HepG2 (cell line): ENCODE results near the gene CSAG3. TPM values are rescaled to one million over a fixed set of nuclear protein-coding genes. Genes with fewer than 3 reads are reported as not detected.

ENCODE experiments used
- ATAC-seq: fragments of 200-7000 bp; cut with Tn5 transposase; 3 replicates; pipeline ENCODE4 v1.9.1; 2020; ENCODE audit warnings: mild to moderate bottlenecking, moderate library complexity
- BruUV-seq: library from RNA; stranded (reverse); fragments of 400-500 nt; replicated peaks from 2 replicates; lab custom pipeline; 2021; lab: Mats Ljungman, UMichigan
- CTCF ChIA-PET: fragments of 300-600 bp; formaldehyde crosslinking; extraction: SDS; loops from one replicate; lab custom pipeline; 2021; ENCODE audit warnings: low total read pairs, inconsistent platforms, low intra/inter-chr PET ratio; lab: Yijun Ruan, JAX
- POLR2A ChIA-PET: fragments of 350-600 bp; sonication (Branson Sonifier 250); formaldehyde crosslinking; loops from one replicate; lab custom pipeline; 2020; ENCODE audit warnings: antibody characterized with exemption, inconsistent platforms; lab: Yijun Ruan, JAX
- DNase-seq: peaks from one replicate; pipeline ENCODE4 v3.0.0-alpha.2; 2015; ENCODE audit warnings: low spot score
- FAIRE-seq: peaks from 3 replicates; lab custom pipeline; 2011; peaks lifted over from hg19 to GRCh38; lab: Jason Lieb, UNC
- H2AFZ ChIP-seq: one replicate; pipeline ENCODE4 v1.6.1; 2011; ENCODE audit warnings: low read length, inconsistent platforms
- H3K27ac ChIP-seq: fragments of 300-600 bp; 3 replicates; pipeline ENCODE4 v1.8.0; 2011; ENCODE audit warnings: mixed run types, mild to moderate bottlenecking, mixed read lengths, low read length, inconsistent platforms; ENCODE audit not compliant: insufficient read depth; ENCODE audit errors: extremely low read length
- H3K27me3 ChIP-seq, 2 experiments: fragments of 200-600 bp in 1 of 2; 2 replicates in 1 of 2; 3 replicates in 1 of 2; pipeline versions ENCODE4 v1.6.0 to v1.8.0; 2011; ENCODE audit warnings: low read length in 2 of 2, mild to moderate bottlenecking in 2 of 2, moderate library complexity in 2 of 2, inconsistent platforms in 1 of 2; ENCODE audit not compliant: insufficient read depth in 2 of 2, control insufficient read depth in 1 of 2
- H3K36me3 ChIP-seq, 2 experiments: fragments of 200-600 bp in 1 of 2; replicated peaks in 1 of 2; 2 replicates in 1 of 2; 3 replicates in 1 of 2; pipeline versions ENCODE4 v1.5.1 to v1.8.0; 2011; ENCODE audit warnings: low read length in 2 of 2, inconsistent platforms in 1 of 2; ENCODE audit not compliant: insufficient read depth in 2 of 2, control insufficient read depth in 1 of 2
- H3K4me1 ChIP-seq: 2 replicates; pipeline ENCODE4 v1.5.1; 2012; ENCODE audit warnings: low read length, inconsistent platforms; ENCODE audit not compliant: insufficient read depth
- H3K4me2 ChIP-seq: 2 replicates; pipeline ENCODE4 v1.6.0; 2011; ENCODE audit warnings: low read depth, low read length, inconsistent platforms
- H3K4me3 ChIP-seq, 3 experiments: fragments of 200-600 bp in 1 of 3; sonication (generic), shearing (Covaris generic) in 1 of 3; replicated peaks in 1 of 3; 2 replicates each; pipeline ENCODE4 v1.5.1; 2011 to 2016; ENCODE audit warnings: low read length in 3 of 3, inconsistent platforms in 2 of 3, low read depth in 2 of 3, mild to moderate bottlenecking in 2 of 3, control low read depth in 1 of 3, mixed read lengths in 1 of 3; ENCODE audit not compliant: insufficient read depth in 1 of 3
- H3K79me2 ChIP-seq: one replicate; pipeline ENCODE4 v1.6.1; 2011; ENCODE audit warnings: low read length, inconsistent platforms; ENCODE audit not compliant: insufficient read depth
- H3K9ac ChIP-seq: 2 replicates; pipeline ENCODE4 v1.6.0; 2011; ENCODE audit warnings: mild to moderate bottlenecking, low read depth, low read length, inconsistent platforms; ENCODE audit not compliant: insufficient read depth
- H3K9me3 ChIP-seq: 2 replicates; pipeline ENCODE4 v1.5.1; 2012; ENCODE audit warnings: mild to moderate bottlenecking, low read length
- H4K20me1 ChIP-seq: 2 replicates; pipeline ENCODE4 v1.6.0; 2011; ENCODE audit warnings: inconsistent platforms, mild to moderate bottlenecking, low read length, moderate library complexity; ENCODE audit not compliant: insufficient read depth
- TBX3 ChIP-seq: fragments of 450-650 bp; IDR thresholded peaks from 2 replicates; pipeline ENCODE4 v1.6.1; 2017; ENCODE audit warnings: antibody characterized with exemption, mild to moderate bottlenecking, inconsistent platforms, borderline replicate concordance
- ZMYM2 ChIP-seq: sonication (generic); formaldehyde crosslinking; IDR thresholded peaks from 2 replicates; pipeline ENCODE4 v1.8.0; 2022; ENCODE audit warnings: mild to moderate bottlenecking, missing genetic modification reagents
- ZSCAN25 ChIP-seq: sonication (generic); formaldehyde crosslinking; IDR thresholded peaks from 2 replicates; pipeline ENCODE4 v1.8.0; 2022; ENCODE audit warnings: mild to moderate bottlenecking, missing genetic modification reagents
- whole genome bisulfite sequencing: methylation state at CpG from one replicate; pipeline ENCODE4 v1.1.6; 2017; ENCODE audit warnings: low lambda C conversion rate; 5-methylcytosine and 5-hydroxymethylcytosine counted together
- in situ Hi-C: cut with HindIII; loops from 2 replicates; pipeline ENCODE4 v1.10.0; 2017; ENCODE audit warnings: low pct_unique_long_range_greater_than_20kb; ENCODE audit not compliant: extremely low pct_ligation_motif_present
- intact Hi-C: fragments of 100-400 bp; cut with micrococcal nuclease; formaldehyde crosslinking; loops from one replicate; pipeline ENCODE4 v1.10.0; 2022; ENCODE audit not compliant: unreplicated experiment
- polyA plus RNA-seq, 8 experiments: library from polyadenylated mRNA; depleted of rRNA in 3 of 8; stranded (reverse) in 7 of 8; unstranded in 1 of 8; fragments of >200 nt; fragmentation: Illumina TruSeq in 4 of 8; extraction: Trizol in 4 of 8; gene quantifications; 2 replicates each; pipeline versions ENCODE4 v1.2.1 to v1.2.3, GENCODE V29; 2011 to 2016; ENCODE audit warnings: low read depth in 4 of 8, missing spikeins in 1 of 8, mixed read lengths in 1 of 8; ENCODE audit not compliant: insufficient read depth in 1 of 8
- total RNA-seq, 5 experiments: library from RNA; depleted of rRNA; stranded (reverse); fragments of >200 nt; fragmentation: Illumina TruSeq; extraction: Trizol; gene quantifications; 2 replicates each; pipeline ENCODE4 v1.2.3, GENCODE V29; 2016; ENCODE audit warnings: low read depth in 1 of 5
- TF ChIP-seq, protein P1 (sequence below): sonication (generic); formaldehyde crosslinking; IDR thresholded peaks from 2 replicates; pipeline ENCODE4 v1.8.1; 2023; ENCODE audit warnings: missing genetic modification reagents, mild to moderate bottlenecking, borderline replicate concordance
- TF ChIP-seq, protein P2 (sequence below): IDR thresholded peaks from 2 replicates; pipeline ENCODE4 v1.6.1; 2016; ENCODE audit warnings: missing biosample characterization, missing genetic modification reagents, low read depth
- TF ChIP-seq, protein P3 (sequence below): sonication (generic); formaldehyde crosslinking; conservative IDR thresholded peaks from 2 replicates; pipeline ENCODE4 v1.4.0; 2020; ENCODE audit warnings: missing genetic modification reagents
- TF ChIP-seq, protein P4 (sequence below): sonication (generic); formaldehyde crosslinking; IDR thresholded peaks from one replicate; pipeline ENCODE4 v1.5.1; 2020; ENCODE audit warnings: mild to moderate bottlenecking, missing genetic modification reagents; ENCODE audit errors: not compliant biosample characterization
- TF ChIP-seq, protein P5 (sequence below): sonication (generic); formaldehyde crosslinking; IDR thresholded peaks from 2 replicates; pipeline ENCODE4 v1.4.0; 2020; ENCODE audit warnings: missing genetic modification reagents

Gene CSAG3
- total and polyA plus RNA-seq, 2 of the 13 experiments (the other 11 are each of a cell fraction or from before 2014, with no cell fraction given) = not detected

DNA sequence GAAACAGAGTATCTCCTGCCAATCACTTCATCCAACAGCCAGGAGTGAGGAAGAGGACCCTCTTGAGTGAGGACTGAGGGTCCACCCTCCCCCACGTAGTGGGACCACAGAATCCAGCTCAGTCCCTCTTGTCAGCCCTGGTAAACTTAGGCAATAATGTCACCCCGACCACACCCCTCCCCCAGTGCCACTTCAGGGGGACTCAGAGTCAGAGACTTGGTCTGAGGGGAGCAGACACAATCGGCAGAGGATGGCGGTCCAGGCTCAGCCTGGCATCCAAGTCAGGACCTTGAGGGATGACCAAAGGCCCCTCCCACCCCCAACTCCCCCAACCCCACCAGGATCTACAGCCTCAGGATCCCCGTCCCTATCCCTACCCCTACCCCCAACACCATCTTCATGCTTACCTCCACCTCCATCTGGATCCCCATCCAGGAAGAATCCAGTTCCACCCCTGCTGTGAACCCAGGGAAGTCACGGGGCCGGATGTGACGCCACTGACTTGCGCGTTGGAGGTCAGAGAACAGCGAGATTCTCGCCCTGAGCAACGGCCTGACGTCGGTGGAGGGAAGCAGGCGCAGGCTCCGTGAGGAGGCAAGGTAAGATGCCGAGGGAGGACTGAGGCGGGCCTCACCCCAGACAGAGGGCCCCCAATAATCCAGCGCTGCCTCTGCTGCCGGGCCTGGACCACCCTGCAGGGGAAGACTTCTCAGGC is 25.6 kb upstream of the CSAG3 start, which contains the start of the genes CSAG1 and MAGEA12:
TSS of gene CSAG1 (minus strand) at position 461 of the 715 bp plus-strand sequence. CDS start 1,261 bp downstream, outside the sequence.
TSS of gene MAGEA12 (plus strand) at position 497 of the 715 bp plus-strand sequence. CDS start 2,405 bp downstream, outside the sequence.
- H3K9ac ChIP-seq = no peak within 1 kb of the TSS
- no peak within 1 kb of the TSS for H3K4me3 ChIP-seq
- in situ Hi-C loops = no loop called here
- WGBS = 31% methylated on average over 3 of the region's 21 CpGs
- ATAC-seq (no peak), DNase-seq (no peak), FAIRE-seq (no peak)
- ChIA-PET CTCF (no interaction called here), POLR2A (no interaction called here)
- BruUV-seq = no TSS peak
- H3K27ac ChIP-seq = no peak within 1 kb of the TSS
- no peaks in the 10 kb centered on the region for H3K79me2 ChIP-seq
- H3K9me3 ChIP-seq = no peaks in the 10 kb centered on the region
- intact Hi-C loops = no loop called here
- no peaks in the 10 kb centered on the region for H3K4me1 ChIP-seq
- no peak within 1 kb of the TSS for H3K4me2 ChIP-seq
- H3K36me3 ChIP-seq = no peaks in the 10 kb centered on the region
- no peak within 1 kb of the TSS for H2AFZ ChIP-seq
- H3K27me3 ChIP-seq = no peaks in the 10 kb centered on the region
- no peaks in the 10 kb centered on the region for H4K20me1 ChIP-seq
- TF ChIP-seq ZSCAN25 (CRISPR knock-in tag) = no peak
- TF ChIP-seq, protein P1, sequence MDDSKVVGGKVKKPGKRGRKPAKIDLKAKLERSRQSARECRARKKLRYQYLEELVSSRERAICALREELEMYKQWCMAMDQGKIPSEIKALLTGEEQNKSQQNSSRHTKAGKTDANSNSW (CRISPR knock-in tag) = no peak
- TF ChIP-seq, protein P2, sequence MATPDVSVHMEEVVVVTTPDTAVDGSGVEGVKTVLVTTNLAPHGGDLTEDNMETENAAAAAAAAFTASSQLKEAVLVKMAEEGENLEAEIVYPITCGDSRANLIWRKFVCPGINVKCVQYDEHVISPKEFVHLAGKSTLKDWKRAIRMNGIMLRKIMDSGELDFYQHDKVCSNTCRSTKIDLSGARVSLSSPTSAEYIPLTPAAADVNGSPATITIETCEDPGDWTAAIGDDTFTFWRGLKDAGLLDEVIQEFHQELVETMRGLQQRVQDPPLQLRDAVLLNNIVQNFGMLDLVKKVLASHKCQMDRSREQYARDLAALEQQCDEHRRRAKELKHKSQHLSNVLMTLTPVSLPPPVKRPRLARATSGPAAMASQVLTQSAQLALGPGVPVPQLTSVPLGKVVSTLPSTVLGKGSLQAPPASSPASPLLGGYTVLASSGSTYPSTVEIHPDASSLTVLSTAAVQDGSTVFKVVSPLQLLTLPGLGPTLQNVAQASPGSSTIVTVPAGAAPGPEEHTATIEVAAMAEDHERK (CRISPR knock-in tag) = no peak
- TF ChIP-seq, protein P3, sequence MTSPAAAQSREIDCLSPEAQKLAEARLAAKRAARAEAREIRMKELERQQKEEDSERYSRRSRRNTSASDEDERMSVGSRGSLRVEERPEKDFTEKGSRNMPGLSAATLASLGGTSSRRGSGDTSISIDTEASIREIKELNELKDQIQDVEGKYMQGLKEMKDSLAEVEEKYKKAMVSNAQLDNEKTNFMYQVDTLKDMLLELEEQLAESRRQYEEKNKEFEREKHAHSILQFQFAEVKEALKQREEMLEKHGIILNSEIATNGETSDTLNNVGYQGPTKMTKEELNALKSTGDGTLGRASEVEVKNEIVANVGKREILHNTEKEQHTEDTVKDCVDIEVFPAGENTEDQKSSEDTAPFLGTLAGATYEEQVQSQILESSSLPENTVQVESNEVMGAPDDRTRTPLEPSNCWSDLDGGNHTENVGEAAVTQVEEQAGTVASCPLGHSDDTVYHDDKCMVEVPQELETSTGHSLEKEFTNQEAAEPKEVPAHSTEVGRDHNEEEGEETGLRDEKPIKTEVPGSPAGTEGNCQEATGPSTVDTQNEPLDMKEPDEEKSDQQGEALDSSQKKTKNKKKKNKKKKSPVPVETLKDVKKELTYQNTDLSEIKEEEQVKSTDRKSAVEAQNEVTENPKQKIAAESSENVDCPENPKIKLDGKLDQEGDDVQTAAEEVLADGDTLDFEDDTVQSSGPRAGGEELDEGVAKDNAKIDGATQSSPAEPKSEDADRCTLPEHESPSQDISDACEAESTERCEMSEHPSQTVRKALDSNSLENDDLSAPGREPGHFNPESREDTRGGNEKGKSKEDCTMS (CRISPR knock-in tag) = no peak
- no peak for TF ChIP-seq TBX3
- TF ChIP-seq, protein P4, sequence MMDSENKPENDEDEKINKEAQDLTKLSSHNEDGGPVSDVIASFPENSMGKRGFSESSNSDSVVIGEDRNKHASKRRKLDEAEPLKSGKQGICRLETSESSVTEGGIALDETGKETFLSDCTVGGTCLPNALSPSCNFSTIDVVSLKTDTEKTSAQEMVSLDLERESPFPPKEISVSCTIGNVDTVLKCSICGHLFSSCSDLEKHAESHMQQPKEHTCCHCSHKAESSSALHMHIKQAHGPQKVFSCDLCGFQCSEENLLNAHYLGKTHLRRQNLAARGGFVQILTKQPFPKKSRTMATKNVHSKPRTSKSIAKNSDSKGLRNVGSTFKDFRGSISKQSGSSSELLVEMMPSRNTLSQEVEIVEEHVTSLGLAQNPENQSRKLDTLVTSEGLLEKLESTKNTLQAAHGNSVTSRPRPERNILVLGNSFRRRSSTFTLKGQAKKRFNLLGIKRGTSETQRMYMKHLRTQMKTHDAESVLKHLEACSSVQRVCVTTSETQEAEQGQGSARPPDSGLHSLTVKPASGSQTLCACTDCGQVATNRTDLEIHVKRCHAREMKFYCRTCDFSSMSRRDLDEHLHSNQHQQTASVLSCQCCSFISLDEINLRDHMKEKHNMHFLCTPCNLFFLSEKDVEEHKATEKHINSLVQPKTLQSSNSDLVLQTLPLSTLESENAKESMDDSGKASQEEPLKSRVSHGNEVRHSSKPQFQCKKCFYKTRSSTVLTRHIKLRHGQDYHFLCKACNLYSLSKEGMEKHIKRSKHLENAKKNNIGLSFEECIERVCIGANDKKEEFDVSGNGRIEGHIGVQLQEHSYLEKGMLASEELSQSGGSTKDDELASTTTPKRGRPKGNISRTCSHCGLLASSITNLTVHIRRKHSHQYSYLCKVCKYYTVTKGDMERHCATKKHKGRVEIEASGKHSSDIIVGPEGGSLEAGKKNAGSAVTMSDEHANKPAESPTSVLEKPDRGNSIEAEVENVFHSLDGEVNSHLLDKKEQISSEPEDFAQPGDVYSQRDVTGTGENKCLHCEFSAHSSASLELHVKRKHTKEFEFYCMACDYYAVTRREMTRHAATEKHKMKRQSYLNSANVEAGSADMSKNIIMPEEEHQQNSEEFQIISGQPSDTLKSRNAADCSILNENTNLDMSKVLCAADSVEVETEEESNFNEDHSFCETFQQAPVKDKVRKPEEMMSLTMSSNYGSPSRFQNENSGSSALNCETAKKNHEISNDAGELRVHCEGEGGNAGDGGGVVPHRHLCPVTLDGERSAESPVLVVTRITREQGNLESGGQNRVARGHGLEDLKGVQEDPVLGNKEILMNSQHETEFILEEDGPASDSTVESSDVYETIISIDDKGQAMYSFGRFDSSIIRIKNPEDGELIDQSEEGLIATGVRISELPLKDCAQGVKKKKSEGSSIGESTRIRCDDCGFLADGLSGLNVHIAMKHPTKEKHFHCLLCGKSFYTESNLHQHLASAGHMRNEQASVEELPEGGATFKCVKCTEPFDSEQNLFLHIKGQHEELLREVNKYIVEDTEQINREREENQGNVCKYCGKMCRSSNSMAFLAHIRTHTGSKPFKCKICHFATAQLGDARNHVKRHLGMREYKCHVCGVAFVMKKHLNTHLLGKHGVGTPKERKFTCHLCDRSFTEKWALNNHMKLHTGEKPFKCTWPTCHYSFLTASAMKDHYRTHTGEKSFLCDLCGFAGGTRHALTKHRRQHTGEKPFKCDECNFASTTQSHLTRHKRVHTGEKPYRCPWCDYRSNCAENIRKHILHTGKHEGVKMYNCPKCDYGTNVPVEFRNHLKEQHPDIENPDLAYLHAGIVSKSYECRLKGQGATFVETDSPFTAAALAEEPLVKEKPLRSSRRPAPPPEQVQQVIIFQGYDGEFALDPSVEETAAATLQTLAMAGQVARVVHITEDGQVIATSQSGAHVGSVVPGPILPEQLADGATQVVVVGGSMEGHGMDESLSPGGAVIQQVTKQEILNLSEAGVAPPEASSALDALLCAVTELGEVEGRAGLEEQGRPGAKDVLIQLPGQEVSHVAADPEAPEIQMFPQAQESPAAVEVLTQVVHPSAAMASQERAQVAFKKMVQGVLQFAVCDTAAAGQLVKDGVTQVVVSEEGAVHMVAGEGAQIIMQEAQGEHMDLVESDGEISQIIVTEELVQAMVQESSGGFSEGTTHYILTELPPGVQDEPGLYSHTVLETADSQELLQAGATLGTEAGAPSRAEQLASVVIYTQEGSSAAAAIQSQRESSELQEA (CRISPR knock-in tag) = no peak
- no peak for TF ChIP-seq ZMYM2 (CRISPR knock-in tag)
- TF ChIP-seq, protein P5, sequence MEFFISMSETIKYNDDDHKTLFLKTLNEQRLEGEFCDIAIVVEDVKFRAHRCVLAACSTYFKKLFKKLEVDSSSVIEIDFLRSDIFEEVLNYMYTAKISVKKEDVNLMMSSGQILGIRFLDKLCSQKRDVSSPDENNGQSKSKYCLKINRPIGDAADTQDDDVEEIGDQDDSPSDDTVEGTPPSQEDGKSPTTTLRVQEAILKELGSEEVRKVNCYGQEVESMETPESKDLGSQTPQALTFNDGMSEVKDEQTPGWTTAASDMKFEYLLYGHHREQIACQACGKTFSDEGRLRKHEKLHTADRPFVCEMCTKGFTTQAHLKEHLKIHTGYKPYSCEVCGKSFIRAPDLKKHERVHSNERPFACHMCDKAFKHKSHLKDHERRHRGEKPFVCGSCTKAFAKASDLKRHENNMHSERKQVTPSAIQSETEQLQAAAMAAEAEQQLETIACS (CRISPR knock-in tag) = no peak
